WI38 (cell line): Measurements from ENCODE around the gene APH1B.

Source experiments
- H3K4me3 ChIP-seq: 2 replicates; pipeline ENCODE4 v1.5.1; 2011; ENCODE audit warnings: low read depth, mild to moderate bottlenecking, control low read depth, low read length
- TF ChIP-seq, protein P1 (sequence below): IDR thresholded peaks from 2 replicates; pipeline ENCODE4 v1.5.1; 2012; ENCODE audit warnings: low read depth, mild to moderate bottlenecking, control low read depth, low read length

The APH1B gene

GRCh38 chr15:63296195-63296594 is 18.8 kb downstream of the APH1B start:
- TF ChIP-seq, protein P1, sequence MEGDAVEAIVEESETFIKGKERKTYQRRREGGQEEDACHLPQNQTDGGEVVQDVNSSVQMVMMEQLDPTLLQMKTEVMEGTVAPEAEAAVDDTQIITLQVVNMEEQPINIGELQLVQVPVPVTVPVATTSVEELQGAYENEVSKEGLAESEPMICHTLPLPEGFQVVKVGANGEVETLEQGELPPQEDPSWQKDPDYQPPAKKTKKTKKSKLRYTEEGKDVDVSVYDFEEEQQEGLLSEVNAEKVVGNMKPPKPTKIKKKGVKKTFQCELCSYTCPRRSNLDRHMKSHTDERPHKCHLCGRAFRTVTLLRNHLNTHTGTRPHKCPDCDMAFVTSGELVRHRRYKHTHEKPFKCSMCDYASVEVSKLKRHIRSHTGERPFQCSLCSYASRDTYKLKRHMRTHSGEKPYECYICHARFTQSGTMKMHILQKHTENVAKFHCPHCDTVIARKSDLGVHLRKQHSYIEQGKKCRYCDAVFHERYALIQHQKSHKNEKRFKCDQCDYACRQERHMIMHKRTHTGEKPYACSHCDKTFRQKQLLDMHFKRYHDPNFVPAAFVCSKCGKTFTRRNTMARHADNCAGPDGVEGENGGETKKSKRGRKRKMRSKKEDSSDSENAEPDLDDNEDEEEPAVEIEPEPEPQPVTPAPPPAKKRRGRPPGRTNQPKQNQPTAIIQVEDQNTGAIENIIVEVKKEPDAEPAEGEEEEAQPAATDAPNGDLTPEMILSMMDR: no peak

DNA sequence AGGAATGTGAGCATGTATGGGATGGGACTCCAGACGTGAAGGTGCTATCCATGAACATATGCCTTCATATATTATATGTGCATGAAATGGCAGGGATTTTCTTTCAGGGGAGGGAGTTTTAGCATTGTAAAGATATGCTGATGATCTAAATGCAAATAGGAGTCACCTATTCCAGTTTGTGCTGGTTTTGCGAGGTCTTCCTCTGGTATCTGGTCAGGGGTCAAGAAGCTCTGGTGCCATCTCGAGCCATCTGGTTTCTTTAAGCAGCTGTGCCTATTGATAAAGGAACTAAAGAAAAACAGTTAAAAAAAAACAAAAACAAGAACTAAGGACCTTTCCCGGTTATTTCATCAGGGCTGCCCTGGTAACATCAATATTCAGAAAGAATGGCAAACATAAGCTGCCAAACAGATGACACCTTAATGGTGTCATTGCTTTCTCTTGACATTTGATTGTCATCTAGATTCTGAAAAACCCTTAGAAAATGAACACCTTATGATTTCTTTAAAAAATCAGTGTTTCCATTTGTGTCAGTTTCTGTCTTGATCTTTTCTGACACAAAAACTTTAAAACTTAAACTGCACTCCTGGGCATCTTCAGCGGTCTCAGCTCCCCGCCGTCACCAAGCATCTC is 22.7 kb downstream of the APH1B start:
- H3K4me3 ChIP-seq: no peak overlapping the region

More at GRCh38 chr15:63296195-63296594, 18.8 kb downstream of the APH1B start:
- H3K4me3 ChIP-seq: no peak overlapping the region

DNA sequence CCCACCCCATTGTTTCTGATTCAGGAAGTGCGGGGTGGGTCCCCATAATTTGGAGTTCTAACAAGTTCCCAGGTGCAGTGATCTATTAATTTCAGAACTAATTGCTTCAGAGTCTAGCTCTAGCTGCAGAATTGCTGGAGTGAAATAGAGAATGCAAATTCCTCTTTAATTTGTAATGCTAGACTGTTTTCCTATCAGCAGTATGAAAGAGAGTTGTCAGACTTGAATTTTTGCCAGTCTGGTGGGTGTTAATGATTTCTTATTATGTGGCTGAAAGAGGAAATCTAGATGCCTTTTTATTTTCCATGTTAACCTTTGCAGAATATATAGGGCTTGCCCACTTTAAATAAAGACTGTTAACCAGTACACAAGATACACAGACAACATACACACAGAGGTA is 23.7 kb downstream of the APH1B start:
- H3K4me3 ChIP-seq: no peak overlapping the region
- TF ChIP-seq, protein P1: no peak

More for the DNA sequence above, 22.7 kb downstream of the APH1B start:
- TF ChIP-seq, protein P1: no peak

GRCh38 chr15:63305260-63305659 is 27.9 kb downstream of the APH1B start:
- no peak overlapping the region for H3K4me3 ChIP-seq
- TF ChIP-seq, protein P1: no peak

DNA sequence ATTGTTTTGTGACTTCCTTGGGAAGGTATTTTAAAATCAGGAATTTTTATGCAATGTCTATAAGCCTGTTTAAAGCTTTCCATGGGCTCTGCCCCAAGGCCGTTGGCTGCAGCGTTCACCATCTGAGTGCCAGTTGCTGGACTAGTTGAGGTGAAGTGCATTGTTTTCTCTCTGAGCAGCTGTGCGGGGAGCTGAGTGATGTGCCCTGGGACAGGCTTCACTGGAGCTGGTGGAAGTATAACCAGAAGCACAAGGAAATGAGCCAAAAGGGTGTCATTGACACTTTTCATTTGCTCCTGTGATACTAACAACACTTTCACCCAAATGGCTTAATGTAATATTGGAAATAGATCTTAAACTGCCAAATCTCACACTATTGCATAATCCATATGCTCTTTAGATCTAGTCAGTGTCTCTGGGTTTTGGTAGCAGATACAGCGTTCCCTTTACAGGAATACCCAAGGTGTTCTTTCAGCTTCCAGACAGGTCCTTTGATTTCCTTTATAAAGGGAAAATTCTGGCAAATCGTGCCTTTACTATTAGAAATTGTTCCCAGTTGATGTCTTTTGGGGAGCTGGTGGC is 29.2 kb downstream of the APH1B start:
- TF ChIP-seq, protein P1: no peak
- no peak overlapping the region for H3K4me3 ChIP-seq

DNA sequence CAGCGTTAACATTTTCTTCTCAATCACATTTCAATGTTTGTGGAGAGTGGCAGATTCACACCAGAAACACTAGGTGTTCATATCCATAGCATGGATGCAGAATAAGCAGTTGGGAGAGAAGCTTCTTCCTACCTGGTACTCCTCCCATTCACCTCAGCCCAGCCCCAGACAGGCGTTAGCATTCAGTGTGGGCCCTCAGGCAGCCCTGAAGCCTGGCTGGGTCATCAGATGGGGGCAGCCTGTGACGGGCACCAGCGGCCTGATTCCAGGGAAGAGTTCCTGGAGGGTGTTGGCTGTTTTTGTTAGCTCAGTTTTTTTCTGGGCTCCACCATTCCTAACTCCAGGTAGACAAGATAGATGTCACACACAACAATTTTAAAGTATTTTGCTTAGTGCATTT is 31.1 kb downstream of the APH1B start:
- TF ChIP-seq, protein P1: no peak
- H3K4me3 ChIP-seq: no peak overlapping the region

- no peak overlapping the region for H3K4me3 ChIP-seq
- TF ChIP-seq, protein P1: no peak
Observed at GRCh38 chr15:63308947-63309346, 31.5 kb downstream of the APH1B start.
